NCI-H524 treated with DMSO at 0.1 percent for 48 hours (cell line): ENCODE measurements around the gene PRKN.

Experiments
- DNase-seq: peaks from one replicate; lab custom pipeline; 2025; lab: John Stamatoyannopoulos, UW

PRKN gene

DNA sequence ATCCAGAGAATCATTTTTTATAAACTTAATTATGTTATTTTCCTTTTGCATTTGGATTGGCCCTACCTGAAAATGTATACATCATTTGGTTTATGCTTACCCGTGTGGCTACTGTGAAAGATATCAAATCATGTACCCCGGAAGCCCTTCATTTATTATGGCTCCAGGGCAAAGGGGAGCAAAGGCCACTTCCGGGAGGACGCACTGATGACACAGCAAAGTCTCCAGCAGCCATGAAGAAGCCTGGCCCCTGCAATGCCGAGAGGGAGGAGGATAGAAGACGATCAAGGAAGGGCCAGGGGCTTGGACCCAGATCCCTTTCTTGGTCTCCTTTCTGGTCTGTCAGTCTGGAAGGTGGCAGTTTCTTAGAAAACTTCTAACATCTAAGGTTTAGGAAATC is 1073.4 kb downstream of the PRKN start:
- DNase-seq = no peak

DNA sequence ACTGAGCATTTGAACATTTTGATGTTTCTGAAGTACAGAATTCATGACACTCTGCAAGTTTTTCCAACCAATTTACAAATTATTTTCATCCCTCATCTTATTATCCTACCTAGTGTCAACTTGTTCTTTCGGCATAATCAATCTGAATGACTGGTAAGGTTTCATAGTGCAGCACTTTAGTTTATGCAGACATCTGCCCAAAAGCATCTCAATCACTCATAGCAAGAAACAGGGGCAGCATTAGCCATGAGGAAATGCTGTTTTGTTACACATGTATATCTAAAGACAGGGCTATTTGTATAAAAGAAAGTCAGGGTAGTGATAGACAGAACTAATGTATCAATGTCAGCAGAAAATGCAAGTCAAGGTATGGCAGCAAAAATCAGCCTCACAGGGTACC is 1075.6 kb downstream of the PRKN start:
- DNase-seq = no peak

DNA sequence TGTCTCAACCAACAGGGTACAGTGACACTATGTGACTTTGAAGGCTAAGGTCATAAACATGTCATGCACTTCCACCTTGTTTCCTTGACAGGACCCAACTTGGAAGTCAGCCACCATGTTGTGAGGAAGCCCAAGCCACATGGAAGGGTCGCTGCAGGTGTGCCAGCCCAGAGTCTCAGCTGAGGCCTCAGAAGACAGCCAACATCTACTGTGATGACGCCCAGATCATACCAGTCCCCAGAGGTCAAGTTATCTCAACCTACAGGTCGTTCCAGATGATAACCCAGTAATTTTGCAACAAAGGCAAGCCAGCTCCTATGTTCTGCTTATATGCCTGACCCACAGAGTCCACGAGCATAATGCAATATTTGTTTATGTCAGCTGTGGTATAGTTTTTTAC is 1077.7 kb downstream of the PRKN start:
- no peak for DNase-seq

DNA sequence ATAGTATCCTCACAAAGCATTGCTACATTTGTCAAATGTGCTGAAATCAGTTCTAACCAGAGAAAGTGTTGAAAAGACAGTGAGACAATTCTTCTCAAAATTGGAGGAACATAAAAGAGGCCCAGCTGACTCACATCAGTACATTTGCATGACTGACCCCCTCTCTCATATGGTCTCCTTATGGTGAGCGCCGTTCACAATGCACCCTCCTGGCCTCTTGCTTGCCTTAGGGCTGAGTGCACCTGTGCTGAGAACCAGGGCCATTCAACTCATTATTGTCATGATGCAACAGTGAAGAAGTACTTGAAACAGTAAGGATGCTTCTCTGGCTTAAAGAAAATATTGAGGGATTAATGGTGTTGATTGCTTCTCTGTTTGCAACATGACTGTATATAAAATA is 1078.5 kb downstream of the PRKN start:
- DNase-seq = no peak

DNA sequence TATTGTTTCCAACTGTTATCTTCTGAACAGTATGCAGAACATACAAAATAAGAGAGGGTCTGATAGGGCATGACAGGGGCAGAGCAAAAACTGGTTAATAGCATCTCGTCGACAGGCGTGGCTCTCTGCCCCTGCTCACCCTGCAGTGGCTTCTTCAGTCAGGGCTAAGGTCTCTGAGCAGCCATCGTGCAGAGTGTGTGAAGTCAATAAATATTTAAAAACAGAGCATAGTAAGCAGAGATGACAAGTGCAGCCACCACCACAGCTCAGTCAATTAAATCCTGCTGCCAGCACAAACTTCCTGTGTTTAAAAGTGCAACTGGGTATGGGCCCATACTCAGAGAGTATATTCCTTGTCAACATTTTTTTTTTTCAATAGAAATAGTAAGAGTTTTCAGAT is 1080.3 kb downstream of the PRKN start:
- no peak for DNase-seq

DNA sequence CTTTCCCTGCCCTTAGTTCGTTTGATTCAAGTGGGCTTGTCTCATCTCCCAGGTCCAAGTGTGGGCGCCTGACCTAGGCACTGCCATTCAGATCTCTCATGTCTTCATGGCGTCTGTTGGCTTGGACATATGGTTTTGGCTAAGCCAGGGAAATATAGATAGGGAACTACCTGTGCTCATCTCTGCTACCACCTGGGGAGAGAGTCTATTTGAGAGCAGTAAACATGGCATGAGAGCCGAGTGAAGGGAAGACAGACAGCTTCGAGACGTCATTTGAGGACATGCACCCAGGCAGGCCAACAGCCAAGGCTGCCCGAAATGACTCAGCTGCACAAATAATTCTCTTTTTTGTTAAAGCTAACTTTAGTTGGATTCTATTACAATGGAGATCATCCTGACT is 1083.0 kb downstream of the PRKN start:
- no peak for DNase-seq

DNA sequence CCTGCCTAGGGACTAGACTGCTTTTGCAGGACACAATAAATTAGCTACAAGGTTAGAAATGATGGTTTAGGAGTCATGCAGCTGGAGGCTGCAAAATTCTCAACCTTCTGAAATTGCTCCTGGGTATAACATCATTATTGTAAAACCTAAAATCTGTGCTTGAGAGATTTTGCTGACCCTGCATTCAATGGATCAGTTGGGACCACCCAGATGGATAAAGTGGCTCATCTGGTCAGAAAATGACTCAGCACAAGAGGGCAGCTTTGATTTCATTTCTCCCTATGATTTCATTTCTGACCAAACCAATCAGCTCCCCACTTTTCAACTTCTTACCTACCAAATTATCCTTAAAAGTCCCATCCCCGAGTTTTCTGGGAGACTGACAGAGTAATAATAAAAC is 1086.4 kb downstream of the PRKN start:
- no peak for DNase-seq

DNA sequence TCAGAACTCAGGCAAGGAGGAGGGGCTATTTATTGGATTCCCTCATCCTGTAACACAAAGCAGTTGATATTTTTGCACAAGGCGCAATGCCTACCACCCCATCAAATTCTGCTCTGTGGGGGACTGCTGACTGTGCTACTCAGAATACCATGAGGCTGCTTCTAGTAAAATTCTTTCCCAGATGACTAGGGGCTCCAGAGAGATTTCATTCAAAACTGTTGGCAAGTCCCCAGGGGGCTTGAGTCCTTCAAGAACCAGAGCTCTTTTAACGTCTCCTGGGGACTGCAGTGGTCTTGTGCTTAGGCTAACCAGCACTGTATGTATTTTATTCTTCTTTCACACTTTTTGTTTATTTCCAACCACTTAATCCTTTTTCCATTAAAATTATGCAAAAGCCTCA is 1087.8 kb downstream of the PRKN start:
- DNase-seq = no peak

DNA sequence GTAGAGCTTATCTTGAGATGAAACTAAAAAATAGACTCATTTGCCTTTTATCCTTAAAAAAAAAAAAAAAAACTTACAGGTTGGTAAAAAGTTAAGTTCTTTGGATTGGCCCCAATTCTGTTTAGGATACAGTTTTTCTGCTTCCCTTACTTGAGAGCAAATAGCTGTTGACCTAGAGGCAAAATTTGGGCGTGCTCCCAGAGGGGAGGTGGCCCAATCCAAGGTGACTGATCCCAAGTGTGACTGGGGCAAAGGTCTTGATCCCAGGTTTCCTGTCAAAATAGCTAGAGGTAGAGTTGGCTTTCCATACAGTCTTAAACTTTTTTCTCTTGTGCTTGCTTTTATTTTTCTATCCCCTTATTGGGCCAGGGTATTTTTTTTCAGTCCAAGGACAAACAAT is 1089.9 kb downstream of the PRKN start:
- DNase-seq = no peak

DNA sequence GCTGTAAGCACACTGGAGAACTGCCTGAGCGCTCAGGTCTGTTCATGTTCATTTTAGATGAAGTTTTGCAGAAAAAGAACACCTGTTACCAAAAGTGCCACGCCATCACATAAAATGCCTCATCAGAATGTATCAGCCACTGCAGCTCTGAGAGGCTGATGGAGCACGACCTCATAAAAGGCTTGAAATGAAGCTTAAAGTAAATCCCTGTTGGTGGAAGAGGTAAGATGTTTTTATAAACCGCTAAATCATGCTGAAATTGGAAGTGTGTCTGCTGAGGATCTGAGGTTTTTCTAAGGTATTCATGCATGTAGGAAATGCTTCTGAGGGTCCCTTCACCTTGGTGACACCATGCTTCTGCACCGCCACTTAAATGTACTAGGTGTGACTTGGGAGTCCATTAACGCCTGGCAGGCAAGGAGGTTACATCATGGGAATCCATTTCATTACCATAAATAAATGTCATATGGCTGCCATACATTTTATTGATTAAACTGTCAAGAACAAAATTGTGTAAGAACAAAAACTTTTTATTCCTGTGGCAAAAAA is 1090.6 kb downstream of the PRKN start:
- DNase-seq = no peak

DNA sequence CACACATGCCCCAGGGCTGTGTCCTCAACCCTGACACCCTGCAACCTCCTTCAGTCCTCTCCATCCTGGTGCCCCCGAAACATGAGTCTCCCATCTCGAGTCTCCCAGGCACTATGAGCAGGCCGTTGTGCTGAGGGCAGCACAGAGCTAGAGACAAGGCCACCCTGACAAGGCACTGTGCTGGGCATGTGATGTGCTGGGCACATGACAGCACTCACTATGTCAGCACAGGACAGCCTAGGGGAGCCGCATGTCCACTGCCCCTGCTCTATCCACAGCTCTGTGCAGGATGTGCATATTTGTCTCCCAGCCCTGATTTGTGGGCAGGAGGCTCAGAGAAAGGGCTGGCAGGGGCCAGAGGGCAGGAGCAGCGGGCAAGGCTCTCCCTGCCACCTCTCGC is 1091.6 kb downstream of the PRKN start:
- DNase-seq = no peak

DNA sequence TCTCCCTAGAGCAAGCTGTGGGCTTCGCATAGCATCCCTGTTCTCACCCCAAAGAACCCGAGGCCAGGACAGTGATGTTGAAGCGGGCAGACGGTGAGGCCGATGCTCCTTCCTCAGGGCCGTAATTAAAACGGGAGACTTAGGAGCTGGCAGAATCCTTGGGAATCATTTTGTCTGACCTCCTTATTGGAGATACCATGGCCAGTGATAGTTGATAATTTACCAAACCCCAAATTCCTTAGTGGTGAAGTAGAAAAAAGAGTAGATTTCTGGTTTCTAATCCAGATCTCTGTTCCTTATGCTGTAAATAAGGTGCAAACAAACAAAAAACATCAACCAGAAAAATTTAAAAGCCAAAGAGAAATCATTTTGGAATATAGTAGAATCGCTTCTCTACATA is 1092.7 kb downstream of the PRKN start:
- no peak for DNase-seq

DNA sequence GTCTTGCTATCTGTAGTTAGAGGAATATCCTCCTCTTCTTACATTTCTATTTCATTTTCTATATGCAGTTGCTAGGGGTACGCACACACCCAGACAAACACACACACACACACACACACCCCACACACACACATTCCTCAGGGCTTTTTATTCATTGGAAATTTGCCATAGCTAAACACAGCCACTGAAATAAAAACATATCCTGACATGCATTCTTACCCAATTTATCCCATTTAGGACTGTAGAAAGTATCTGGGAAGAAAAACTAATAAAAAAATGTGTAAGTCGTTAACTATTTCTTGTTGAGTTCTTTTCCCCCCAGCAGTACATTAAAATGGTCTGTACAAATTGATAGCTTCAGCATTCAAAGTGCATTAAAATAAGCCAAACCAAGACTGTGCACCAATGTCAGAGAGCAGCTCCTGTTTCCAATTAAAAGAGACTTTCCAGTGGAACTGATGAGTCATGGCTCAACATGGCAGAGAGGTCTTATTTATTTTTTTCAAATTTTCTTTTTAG is 1095.8 kb downstream of the PRKN start:
- DNase-seq = no peak

DNA sequence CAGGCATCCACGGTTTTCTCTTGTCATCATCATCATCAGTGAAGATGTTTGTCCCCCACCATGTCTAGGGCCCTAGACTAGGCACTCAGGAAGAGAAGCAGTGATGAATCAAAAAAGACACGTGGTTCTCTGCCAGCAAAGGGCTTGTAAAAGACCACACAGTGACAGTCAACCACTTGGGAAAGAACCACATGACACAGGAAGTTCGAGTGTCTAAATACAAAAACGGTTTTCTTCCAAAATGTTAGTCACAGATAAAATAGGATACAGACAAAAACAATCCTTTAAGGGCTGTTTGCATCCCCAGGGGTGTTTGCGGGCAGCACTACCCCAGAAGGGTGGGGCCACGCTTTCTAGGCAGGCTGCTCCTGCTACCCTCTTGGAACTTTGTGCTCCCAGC is 1096.9 kb downstream of the PRKN start:
- no peak for DNase-seq

DNA sequence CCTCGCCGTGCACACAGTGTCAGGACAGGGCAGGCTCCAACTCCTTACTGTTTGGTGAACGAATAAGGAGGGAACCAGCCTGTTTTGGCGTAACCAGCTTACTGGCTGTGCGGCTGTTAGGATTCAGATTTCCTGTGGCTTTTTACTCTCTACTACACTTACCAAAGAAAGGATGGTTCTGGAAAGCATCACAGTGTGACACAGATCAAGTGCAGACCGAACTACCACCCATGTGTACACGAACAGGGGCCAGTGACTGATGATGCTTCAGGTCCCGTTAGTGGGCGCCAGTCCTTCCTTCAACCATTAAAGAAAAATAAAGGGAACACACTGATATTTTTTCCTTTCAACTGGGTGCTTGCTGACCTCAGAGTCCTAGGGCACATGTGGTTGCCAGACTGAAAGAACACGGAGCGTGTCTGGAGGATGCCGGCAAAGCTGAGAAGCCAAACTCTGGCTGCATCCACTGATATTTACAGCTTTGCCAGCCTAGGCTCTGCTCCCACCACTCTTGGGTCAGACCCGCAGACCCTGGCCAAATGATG is 1101.4 kb downstream of the PRKN start:
- DNase-seq = no peak

DNA sequence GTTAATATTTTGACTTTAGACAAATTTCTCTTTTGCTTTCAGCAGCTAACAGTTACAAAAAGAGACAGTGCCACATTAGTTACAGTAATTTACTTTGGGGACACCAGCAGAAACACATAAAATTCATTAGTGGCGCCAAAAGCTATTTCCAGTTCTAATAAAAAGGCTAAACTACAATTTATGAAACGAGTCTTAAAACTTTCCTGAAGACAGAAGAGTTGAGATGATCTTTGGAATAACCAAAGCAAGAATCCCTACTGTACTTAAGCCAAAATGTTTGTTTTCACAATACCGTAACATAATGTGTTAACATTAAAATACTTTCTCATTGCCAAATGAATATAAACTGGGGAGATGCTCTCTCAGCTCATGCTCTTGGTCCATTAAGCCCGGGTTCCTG is 1103.5 kb downstream of the PRKN start:
- DNase-seq = no peak

DNA sequence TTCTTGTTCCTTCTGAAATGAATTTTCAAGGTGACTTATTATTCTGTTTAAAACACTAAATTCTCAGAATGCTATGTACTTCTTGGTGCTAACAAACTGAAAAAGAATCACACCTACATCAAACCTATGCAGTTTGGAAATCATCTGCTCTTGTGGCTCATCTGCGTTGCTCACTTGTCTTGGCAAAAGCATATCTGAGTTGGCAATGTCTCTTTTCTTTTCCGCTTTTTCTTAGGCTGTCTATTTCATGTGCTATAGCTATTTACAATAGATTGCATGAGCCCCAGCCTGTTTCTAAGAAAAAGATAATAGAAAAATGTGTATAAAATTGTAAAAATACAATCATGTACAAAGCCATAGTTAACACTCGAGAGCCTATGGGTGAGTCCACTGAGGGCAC is 1104.8 kb downstream of the PRKN start:
- DNase-seq = no peak

DNA sequence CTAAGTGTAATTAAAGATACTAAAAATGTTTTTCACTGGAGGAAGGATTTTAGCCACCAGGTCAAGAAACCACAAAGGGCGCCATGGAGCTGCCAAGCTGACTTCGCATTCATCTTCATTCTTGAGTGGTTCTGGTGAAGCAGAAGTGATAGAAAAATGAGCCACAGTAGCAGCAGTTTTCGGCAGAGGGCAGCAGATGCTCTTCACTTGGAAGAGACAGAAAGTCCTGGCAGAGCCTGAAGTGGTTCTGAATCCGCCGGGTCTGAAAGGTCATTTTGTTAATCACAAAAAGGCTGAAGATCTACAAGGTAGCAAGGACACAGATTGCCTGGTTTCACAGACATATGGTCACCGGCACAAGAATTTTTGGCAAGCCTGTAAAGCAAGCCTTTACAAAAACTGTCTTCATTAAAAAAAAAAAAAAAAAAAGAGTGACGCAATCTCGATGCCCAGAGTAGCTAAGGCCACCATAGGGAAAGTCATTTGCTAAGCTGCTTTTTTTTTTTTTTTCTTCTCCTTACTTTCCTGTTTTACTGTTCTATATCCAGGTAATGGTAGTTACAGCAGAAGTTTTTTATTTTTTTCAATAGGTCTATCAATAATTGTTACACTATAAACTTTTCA is 1108.6 kb downstream of the PRKN start:
- peak; percentile 73 for DNase-seq

DNA sequence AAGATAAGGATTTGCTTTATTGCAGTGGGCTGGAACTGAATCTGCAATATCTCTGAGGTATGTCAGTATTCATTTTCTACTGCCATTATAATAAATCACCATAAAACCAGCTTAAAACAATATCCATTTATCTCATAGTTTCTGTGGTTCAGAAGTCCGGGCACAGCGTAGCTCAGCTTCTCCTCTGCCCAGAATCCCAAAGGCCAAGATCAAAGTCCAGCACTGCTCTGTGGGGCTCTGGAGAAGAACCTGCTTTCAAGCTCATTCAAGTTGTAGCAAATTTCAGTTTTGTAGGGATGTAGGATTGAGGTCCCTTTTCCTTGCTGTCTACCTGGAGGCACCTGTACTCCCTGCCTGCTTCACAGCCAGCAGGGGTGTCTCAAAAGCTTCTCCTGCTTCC is 1113.9 kb downstream of the PRKN start:
- no peak for DNase-seq

DNA sequence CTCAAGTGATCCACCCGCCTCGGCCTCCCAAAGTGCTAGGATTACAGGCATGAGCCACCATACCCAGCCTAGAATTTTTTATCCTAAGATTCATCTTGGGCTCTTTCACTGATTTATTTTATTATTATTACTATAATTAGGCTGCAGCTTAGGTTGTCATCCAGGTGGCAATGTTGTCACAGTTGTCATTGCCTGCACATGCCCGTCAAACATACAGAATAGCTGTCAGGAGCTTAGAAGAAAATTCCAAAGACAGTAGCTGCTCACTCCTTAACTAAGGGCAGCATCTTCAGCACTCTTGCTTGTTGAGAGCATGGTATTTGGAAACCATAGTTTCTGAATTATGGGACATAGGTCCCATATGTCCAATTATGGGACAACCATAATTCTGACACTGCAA is 1118.8 kb downstream of the PRKN start:
- DNase-seq = no peak

DNA sequence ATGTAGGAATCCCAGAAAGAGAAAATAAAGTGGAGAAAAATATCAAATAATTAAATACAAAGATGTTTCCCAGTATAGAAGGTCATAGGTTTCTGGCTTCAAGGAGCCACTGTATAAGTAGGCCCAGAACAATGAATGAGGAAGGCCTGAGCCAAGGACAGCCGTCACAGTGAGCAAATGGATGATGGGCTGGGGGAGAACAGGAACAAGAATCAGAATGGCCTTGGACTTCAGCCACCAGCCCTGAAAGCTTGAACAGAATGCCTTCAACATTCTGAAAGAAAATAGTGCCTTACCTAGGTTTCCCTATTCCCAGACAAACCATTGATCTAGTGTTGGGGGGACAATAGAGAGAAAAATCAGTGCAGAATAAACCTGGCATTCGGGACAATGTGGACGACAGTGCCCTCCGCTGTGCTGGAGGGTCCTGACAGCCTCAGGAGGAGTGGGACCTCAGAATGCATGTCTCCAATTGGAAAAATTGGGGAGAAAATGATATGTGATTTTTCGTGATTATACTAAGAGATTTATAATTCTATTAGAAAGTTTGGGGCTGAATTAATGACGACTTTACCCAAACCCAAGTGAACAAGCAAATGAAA is 1119.8 kb downstream of the PRKN start:
- DNase-seq = no peak

DNA sequence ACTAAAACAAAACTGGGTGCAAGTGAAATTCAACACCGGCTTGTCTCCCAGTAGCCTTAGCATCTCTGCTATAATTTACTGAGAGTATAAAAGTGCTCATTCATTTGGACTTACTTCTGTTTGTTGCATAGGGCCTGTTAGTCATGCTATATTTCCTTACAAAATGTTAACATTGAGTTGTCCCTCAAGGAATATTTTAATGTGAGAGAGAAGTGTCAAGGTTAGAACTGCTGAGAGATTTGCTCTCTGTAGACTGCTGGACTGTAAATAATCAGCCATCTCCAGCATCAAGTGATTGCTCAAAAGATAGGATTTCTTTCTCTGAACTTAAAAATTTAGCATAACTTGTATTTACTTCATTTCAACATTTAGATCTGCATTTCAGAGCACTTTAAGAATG is 1125.2 kb downstream of the PRKN start:
- DNase-seq = no peak

DNA sequence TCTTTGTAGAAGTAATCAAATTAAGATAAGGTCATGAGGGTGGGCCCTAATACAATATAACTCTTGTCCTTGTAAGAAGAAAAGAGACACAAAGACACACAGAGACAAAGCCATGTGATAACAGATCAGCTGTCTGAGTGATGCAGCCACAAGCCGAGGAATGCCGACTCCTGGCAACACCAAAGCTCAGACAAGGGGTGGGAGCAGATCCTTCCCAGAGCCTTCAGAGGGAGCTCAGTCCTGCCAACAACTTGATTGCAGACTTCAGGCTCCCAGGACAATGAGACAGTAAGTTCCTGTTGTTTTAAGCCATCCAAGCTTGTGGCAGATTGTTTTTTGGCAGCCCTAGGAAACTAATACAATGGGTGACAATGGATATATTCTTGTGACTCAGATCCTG is 1128.7 kb downstream of the PRKN start:
- DNase-seq = no peak
